ENCODE results near the gene ENOX1.
A peak's percentile ranks its signal among the peaks of the same experiment; 100 is the strongest.

The ENOX1 gene

GRCh38 chr13:43569658-43570057, 217.1 kb downstream of the ENOX1 start:
- Histone ChIP-seq H3K27me3 (ENCODE audit: control insufficient read depth, insufficient read depth, low read length) (no peaks in the 10 kb centered on the region), H3K36me3 (ENCODE audit: control insufficient read depth, insufficient read depth, low read length) (no peaks in the 10 kb centered on the region), H3K9ac (ENCODE audit: low read length) (no peak overlapping the region), H3K4me1 (ENCODE audit: control insufficient read depth, insufficient read depth, low read length) (peaks cover 26% of the 10 kb centered on the region), H3K27ac (ENCODE audit: low read depth, low read length) (peak overlapping the region; percentile 75), H3K4me3 (ENCODE audit: low read length) (no peak overlapping the region)

GRCh38 chr13:43567608-43568007, 219.2 kb downstream of the ENOX1 start:
- H3K27ac ChIP-seq (ENCODE audit: low read depth, low read length): peak overlapping the region; percentile 75
- no peaks in the 10 kb centered on the region for H3K36me3 ChIP-seq (ENCODE audit: control insufficient read depth, insufficient read depth, low read length)
- no peak overlapping the region for H3K9ac ChIP-seq (ENCODE audit: low read length)
- peaks cover 17% of the 10 kb centered on the region for H3K4me1 ChIP-seq (ENCODE audit: control insufficient read depth, insufficient read depth, low read length)
- no peaks in the 10 kb centered on the region for H3K27me3 ChIP-seq (ENCODE audit: control insufficient read depth, insufficient read depth, low read length)
- H3K4me3 ChIP-seq (ENCODE audit: low read length): no peak overlapping the region

- H3K9ac ChIP-seq (ENCODE audit: low read length): no peak overlapping the region
- peaks cover 14% of the 10 kb centered on the region for H3K4me1 ChIP-seq (ENCODE audit: control insufficient read depth, insufficient read depth, low read length)
- H3K36me3 ChIP-seq (ENCODE audit: control insufficient read depth, insufficient read depth, low read length): no peaks in the 10 kb centered on the region
- peak overlapping the region; percentile 35 for H3K27ac ChIP-seq (ENCODE audit: low read depth, low read length)
- no peaks in the 10 kb centered on the region for H3K27me3 ChIP-seq (ENCODE audit: control insufficient read depth, insufficient read depth, low read length)
- no peak overlapping the region for H3K4me3 ChIP-seq (ENCODE audit: low read length)
Measured at GRCh38 chr13:43564952-43565351, 221.8 kb downstream of the ENOX1 start.

DNA sequence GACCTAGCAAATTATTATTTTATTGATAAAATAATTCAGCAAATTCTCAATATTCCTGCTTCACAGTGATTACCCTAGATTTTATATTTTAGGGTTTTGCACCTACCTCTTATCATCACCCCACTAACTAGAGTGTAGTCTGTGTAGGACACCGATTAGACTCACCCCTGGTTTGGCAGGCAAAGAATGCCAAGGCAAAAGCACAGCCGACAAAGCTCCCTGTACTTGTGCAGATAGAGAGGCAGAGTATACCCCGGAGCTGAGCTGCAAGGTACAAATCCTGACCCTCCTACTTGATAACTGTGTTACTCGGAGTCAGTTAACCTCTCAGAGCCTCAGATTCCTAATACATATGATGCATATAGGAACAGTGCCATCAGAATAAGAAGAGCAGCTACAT, 225.7 kb downstream of the ENOX1 start:
- Histone ChIP-seq H3K36me3 (ENCODE audit: control insufficient read depth, insufficient read depth, low read length) (no peaks in the 10 kb centered on the region), H3K4me3 (ENCODE audit: low read length) (no peak overlapping the region), H3K9ac (ENCODE audit: low read length) (no peak overlapping the region), H3K4me1 (ENCODE audit: control insufficient read depth, insufficient read depth, low read length) (peaks cover 17% of the 10 kb centered on the region), H3K27me3 (ENCODE audit: control insufficient read depth, insufficient read depth, low read length) (no peaks in the 10 kb centered on the region), H3K27ac (ENCODE audit: low read depth, low read length) (no peak overlapping the region)

- Histone ChIP-seq H3K9ac (ENCODE audit: low read length) (no peak overlapping the region), H3K27ac (ENCODE audit: low read depth, low read length) (no peak overlapping the region), H3K36me3 (ENCODE audit: control insufficient read depth, insufficient read depth, low read length) (no peaks in the 10 kb centered on the region), H3K4me3 (ENCODE audit: low read length) (no peak overlapping the region), H3K27me3 (ENCODE audit: control insufficient read depth, insufficient read depth, low read length) (no peaks in the 10 kb centered on the region), H3K4me1 (ENCODE audit: control insufficient read depth, insufficient read depth, low read length) (peaks cover 12% of the 10 kb centered on the region)
Measured at GRCh38 chr13:43558939-43559338, 227.8 kb downstream of the ENOX1 start.

DNA sequence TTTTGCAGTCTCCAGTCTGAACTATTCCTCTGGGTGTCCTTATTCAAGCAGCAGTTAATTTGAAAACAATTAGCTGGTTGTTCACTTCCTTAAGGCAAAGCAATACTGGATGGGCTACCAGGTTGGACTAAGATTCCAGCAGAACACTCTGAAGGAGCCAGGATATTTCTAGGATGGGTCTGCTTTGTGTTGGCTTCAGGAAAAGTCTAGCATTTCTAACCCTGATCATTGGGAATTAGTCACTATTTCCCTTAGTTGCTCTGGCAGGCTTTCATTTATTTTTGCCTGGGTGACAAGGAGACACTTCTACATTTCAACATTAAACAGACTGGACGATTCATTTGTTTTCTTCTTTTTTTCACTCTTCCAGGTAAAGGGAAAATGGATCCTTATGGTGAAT, 228.4 kb downstream of the ENOX1 start:
- Histone ChIP-seq H3K27me3 (ENCODE audit: control insufficient read depth, insufficient read depth, low read length) (no peaks in the 10 kb centered on the region), H3K9ac (ENCODE audit: low read length) (no peak overlapping the region), H3K4me1 (ENCODE audit: control insufficient read depth, insufficient read depth, low read length) (peaks cover 12% of the 10 kb centered on the region), H3K27ac (ENCODE audit: low read depth, low read length) (no peak overlapping the region), H3K36me3 (ENCODE audit: control insufficient read depth, insufficient read depth, low read length) (no peaks in the 10 kb centered on the region), H3K4me3 (ENCODE audit: low read length) (no peak overlapping the region)

GRCh38 chr13:43555667-43556066, 231.1 kb downstream of the ENOX1 start:
- peaks cover 12% of the 10 kb centered on the region for H3K4me1 ChIP-seq (ENCODE audit: control insufficient read depth, insufficient read depth, low read length)
- H3K27ac ChIP-seq (ENCODE audit: low read depth, low read length): no peak overlapping the region
- no peaks in the 10 kb centered on the region for H3K36me3 ChIP-seq (ENCODE audit: control insufficient read depth, insufficient read depth, low read length)
- no peak overlapping the region for H3K9ac ChIP-seq (ENCODE audit: low read length)
- H3K4me3 ChIP-seq (ENCODE audit: low read length): no peak overlapping the region
- no peaks in the 10 kb centered on the region for H3K27me3 ChIP-seq (ENCODE audit: control insufficient read depth, insufficient read depth, low read length)

DNA sequence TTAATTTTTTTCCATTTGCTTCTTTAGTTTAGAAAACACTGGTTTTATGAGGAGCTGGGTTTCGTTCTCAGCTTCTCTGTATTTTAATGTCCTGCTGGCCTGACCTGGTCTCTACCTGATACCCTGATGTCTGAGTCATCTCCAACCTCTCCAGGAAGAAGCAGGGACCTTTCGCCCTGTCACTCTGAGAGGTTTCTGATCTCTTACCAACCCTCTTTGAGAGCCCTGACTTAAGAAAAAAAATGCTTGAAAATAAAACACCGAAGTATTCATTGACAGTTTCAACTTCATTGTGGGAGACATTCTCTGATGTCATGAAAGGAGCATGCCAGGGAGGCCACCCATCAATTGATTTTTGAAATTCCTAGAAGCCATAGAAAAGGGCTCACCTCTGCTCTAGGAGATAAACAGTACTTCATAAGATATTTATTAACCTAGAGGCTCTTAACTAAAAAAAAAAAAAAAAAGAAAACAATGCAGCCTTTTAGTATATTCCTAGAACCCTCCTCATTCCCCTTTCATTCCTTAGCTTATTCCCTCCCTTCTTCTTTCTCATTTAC, 234.8 kb downstream of the ENOX1 start:
- Histone ChIP-seq H3K4me3 (ENCODE audit: low read length) (no peak overlapping the region), H3K9ac (ENCODE audit: low read length) (no peak overlapping the region), H3K27ac (ENCODE audit: low read depth, low read length) (no peak overlapping the region), H3K27me3 (ENCODE audit: control insufficient read depth, insufficient read depth, low read length) (no peaks in the 10 kb centered on the region), H3K4me1 (ENCODE audit: control insufficient read depth, insufficient read depth, low read length) (peaks cover 3% of the 10 kb centered on the region), H3K36me3 (ENCODE audit: control insufficient read depth, insufficient read depth, low read length) (no peaks in the 10 kb centered on the region)

DNA sequence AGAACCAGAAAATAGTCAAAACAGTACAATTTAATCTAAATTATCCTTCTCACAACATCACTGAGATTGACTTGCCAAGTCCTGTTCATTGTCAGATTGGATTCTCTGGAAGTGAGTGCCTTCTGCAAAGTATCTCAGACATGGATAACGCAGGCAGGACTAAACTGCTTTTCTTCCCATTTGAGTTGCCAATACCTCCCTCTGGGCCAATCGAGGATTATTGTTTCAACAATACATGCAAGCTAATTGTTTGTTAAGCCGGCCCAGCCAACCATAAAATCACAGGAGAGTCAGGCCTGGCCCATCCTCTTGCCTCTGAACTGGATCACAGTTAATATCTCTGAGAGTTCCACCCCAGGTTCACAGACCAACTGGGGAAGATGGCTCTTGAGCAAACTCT, 240.0 kb downstream of the ENOX1 start:
- Histone ChIP-seq H3K27ac (ENCODE audit: low read depth, low read length) (no peak overlapping the region), H3K9ac (ENCODE audit: low read length) (no peak overlapping the region), H3K36me3 (ENCODE audit: control insufficient read depth, insufficient read depth, low read length) (no peaks in the 10 kb centered on the region)

DNA sequence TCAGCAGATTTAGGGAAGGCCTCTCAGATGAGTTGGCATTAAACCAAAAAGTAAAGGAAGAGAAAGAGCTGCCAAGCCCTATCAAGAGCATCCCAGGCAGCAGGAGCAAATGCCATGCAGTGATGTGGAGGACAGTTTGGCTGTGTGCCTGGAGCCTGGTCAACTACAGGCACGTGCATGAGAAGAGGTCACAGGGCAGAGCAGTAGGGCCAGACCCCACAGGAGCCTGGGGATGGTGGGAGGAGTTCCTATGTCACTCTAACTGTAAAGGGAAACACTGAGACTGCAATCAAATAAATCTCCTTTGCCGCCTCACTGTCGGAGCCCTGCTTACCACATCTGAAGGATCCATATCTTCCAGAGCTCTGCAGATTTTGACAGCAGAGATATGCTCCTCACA, 240.5 kb downstream of the ENOX1 start:
- H3K4me3 ChIP-seq (ENCODE audit: low read length): no peak overlapping the region
- H3K27me3 ChIP-seq (ENCODE audit: control insufficient read depth, insufficient read depth, low read length): no peaks in the 10 kb centered on the region
- H3K9ac ChIP-seq (ENCODE audit: low read length): no peak overlapping the region
- H3K36me3 ChIP-seq (ENCODE audit: control insufficient read depth, insufficient read depth, low read length): no peaks in the 10 kb centered on the region
- peaks cover 14% of the 10 kb centered on the region for H3K4me1 ChIP-seq (ENCODE audit: control insufficient read depth, insufficient read depth, low read length)
- H3K27ac ChIP-seq (ENCODE audit: low read depth, low read length): no peak overlapping the region

More for the DNA sequence above, 240.0 kb downstream of the ENOX1 start:
- peaks cover 14% of the 10 kb centered on the region for H3K4me1 ChIP-seq (ENCODE audit: control insufficient read depth, insufficient read depth, low read length)
- H3K4me3 ChIP-seq (ENCODE audit: low read length): no peak overlapping the region
- H3K27me3 ChIP-seq (ENCODE audit: control insufficient read depth, insufficient read depth, low read length): no peaks in the 10 kb centered on the region

DNA sequence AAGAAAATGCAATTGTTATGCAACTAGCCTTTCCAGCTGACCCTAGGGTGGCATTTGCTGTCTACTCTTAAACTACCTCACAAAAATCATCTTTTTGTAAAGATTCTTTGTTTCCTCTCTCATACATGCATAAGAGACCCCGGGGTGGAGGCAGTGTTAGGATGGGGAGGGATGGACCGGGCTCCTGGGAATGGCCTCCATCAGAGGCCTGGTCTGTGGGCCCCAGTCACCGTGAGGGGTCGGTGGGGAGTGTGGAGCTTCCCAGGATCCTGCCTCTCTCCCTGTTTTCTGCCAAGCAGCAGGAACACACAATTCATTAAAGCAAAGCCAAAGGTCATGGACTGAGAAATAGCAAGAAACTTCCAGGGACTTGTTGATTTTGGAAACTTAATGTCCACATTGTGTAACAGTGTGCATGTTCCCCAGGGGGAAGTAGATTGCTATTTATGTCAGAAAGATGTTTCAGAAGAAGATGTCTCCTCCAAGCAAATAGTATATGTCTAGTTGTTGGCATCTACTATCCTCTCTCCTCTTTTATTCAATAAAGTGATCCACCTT, 241.4 kb downstream of the ENOX1 start:
- no peak overlapping the region for H3K27ac ChIP-seq (ENCODE audit: low read depth, low read length)
- no peaks in the 10 kb centered on the region for H3K36me3 ChIP-seq (ENCODE audit: control insufficient read depth, insufficient read depth, low read length)
- no peak overlapping the region for H3K4me3 ChIP-seq (ENCODE audit: low read length)
- H3K27me3 ChIP-seq (ENCODE audit: control insufficient read depth, insufficient read depth, low read length): no peaks in the 10 kb centered on the region
- no peak overlapping the region for H3K9ac ChIP-seq (ENCODE audit: low read length)
- peaks cover 14% of the 10 kb centered on the region for H3K4me1 ChIP-seq (ENCODE audit: control insufficient read depth, insufficient read depth, low read length)

- peak overlapping the region; percentile 24 for H3K27ac ChIP-seq (ENCODE audit: low read depth, low read length)
- no peaks in the 10 kb centered on the region for H3K36me3 ChIP-seq (ENCODE audit: control insufficient read depth, insufficient read depth, low read length)
- no peak overlapping the region for H3K4me3 ChIP-seq (ENCODE audit: low read length)
- H3K27me3 ChIP-seq (ENCODE audit: control insufficient read depth, insufficient read depth, low read length): no peaks in the 10 kb centered on the region
- peaks cover 14% of the 10 kb centered on the region for H3K4me1 ChIP-seq (ENCODE audit: control insufficient read depth, insufficient read depth, low read length)
- H3K9ac ChIP-seq (ENCODE audit: low read length): no peak overlapping the region
Measured at GRCh38 chr13:43544631-43545030, 242.1 kb downstream of the ENOX1 start.

- no peaks in the 10 kb centered on the region for H3K36me3 ChIP-seq (ENCODE audit: control insufficient read depth, insufficient read depth, low read length)
- no peak overlapping the region for H3K27ac ChIP-seq (ENCODE audit: low read depth, low read length)
- H3K27me3 ChIP-seq (ENCODE audit: control insufficient read depth, insufficient read depth, low read length): no peaks in the 10 kb centered on the region
- H3K4me3 ChIP-seq (ENCODE audit: low read length): no peak overlapping the region
- H3K4me1 ChIP-seq (ENCODE audit: control insufficient read depth, insufficient read depth, low read length): peaks cover 14% of the 10 kb centered on the region
- H3K9ac ChIP-seq (ENCODE audit: low read length): no peak overlapping the region
Measured at GRCh38 chr13:43544011-43544410, 242.8 kb downstream of the ENOX1 start.

Measured in rectal smooth muscle tissue (tissue), 1 donor.